Thyroid gland (tissue), 4 donors: ENCODE data around the gene PIH1D1. TPM values are rescaled to one million over a fixed set of nuclear protein-coding genes. Genes with fewer than 3 reads are reported as not detected.

Source experiments
- DNase-seq, 2 donors: peaks; one replicate each; pipeline ENCODE4 v3.0.0-alpha.2; 2019
- H3K27ac ChIP-seq, 3 donors: fragments of 200-600 bp; sonication (generic); 1 replicate in 2 of 3; 2 replicates in 1 of 3; pipeline ENCODE4 v1.5.1; 2016 to 2019; ENCODE audit warnings: mild to moderate bottlenecking in 1 of 3, moderate library complexity in 1 of 3
- H3K27me3 ChIP-seq: fragments of 200-600 bp; sonication (generic); one replicate; pipeline ENCODE4 v1.5.1; 2019
- H3K36me3 ChIP-seq, 2 donors: fragments of 200-600 bp; sonication (generic); one replicate each; pipeline ENCODE4 v1.5.1; 2016 to 2019
- H3K4me1 ChIP-seq, 2 donors: fragments of 200-600 bp; sonication (generic); one replicate each; pipeline ENCODE4 v1.5.1; 2017 to 2019
- H3K4me3 ChIP-seq, 3 donors: fragments of 200-600 bp; sonication (generic); replicated peaks in 1 of 3; 1 replicate in 2 of 3; 2 replicates in 1 of 3; pipeline ENCODE4 v1.5.1; 2016; ENCODE audit warnings: mild to moderate bottlenecking in 1 of 3
- H3K9me3 ChIP-seq: fragments of 200-600 bp; sonication (generic); one replicate; pipeline ENCODE4 v1.5.1; 2017
- POLR2A ChIP-seq, 2 donors: fragments of 450-650 bp; IDR thresholded peaks; one replicate each; pipeline ENCODE4 v1.6.1; 2017; ENCODE audit warnings: antibody characterized with exemption in 2 of 2, mild to moderate bottlenecking in 2 of 2, moderate library complexity in 1 of 2
- WGBS, 2 donors: methylation state at CpG; one replicate each; pipeline ENCODE4 v1.1.5; 2017; 5-methylcytosine and 5-hydroxymethylcytosine counted together
- intact Hi-C: fragments of 100-400 bp; cut with DNase I; formaldehyde crosslinking; loops from one replicate; pipeline ENCODE4 v1.15.1; 2023
- total RNA-seq, 4 donors: library from RNA; depleted of rRNA; stranded (reverse); fragments of >200 nt; gene quantifications; one replicate each; pipeline ENCODE4 v1.2.3, GENCODE V29; 2016
- TF ChIP-seq, protein P1 (sequence below), 6 experiments: fragments of 200-600 bp in 3 of 6; fragments of 450-650 bp in 3 of 6; sonication (generic) in 3 of 6; IDR thresholded peaks; one replicate each; pipeline ENCODE4 v1.5.1; 2016 to 2019; ENCODE audit warnings: antibody characterized with exemption in 6 of 6, mild to moderate bottlenecking in 2 of 6, inconsistent platforms in 1 of 6, moderate library complexity in 1 of 6

The PIH1D1 gene
- total RNA-seq, 4 donors from 2014 or later = 69.7 to 125 (median 99.8) TPM

DNA sequence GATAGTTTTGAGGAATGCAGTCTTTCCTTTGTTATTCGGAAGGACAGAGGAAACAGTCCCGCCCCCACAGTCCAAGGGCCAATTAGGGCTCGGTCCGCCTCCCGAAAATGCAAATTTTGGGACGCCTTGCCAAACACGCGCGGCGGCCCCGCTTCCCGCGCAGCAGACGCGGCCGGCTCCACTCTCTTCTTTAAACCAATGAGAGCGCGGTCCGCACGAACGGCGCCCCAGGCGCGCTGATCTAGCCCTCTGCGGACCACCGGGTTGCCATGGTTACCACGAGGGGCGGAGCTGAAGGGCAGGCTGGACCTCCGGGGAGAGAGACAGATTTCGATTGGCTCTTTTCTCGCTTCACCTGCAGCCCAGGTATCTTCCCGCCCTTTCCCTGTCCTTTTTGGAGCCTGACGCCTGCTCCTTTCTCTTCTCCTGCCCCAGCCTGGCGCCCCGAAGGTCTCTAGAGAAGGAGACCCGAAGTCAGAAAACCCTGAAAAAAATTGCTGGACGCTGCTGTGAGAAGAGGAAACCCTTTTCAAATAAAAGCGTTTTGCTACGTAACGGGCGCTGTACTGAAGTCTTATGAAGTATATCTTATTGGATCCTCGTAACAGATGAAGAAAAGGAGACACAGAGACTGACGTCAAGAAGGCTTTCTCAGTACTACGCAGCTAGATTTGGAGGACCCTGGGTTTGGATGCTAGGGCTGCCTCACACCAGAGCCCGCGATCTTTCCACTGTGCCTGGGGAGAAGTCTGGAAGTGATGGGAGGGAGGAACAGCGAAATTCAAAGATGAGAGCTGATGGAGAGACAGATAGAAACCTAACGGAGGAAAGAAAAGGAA lies 30.4 kb downstream of the PIH1D1 start:
- no peaks in the 10 kb centered on the region for H3K9me3 ChIP-seq
- intact Hi-C loops = no loop called here
- H3K4me3 ChIP-seq = no peak overlapping the region
- H3K27me3 ChIP-seq = peaks cover 31% of the 10 kb centered on the region
- no peak overlapping the region for H3K27ac ChIP-seq
- peak; percentile 76 to 78 for DNase-seq
- 8 to 11% methylated on average over 39 to 48 of the region's 48 CpGs for WGBS, 2 donors
- H3K36me3 ChIP-seq = no peaks in the 10 kb centered on the region
- TF ChIP-seq, protein P1, sequence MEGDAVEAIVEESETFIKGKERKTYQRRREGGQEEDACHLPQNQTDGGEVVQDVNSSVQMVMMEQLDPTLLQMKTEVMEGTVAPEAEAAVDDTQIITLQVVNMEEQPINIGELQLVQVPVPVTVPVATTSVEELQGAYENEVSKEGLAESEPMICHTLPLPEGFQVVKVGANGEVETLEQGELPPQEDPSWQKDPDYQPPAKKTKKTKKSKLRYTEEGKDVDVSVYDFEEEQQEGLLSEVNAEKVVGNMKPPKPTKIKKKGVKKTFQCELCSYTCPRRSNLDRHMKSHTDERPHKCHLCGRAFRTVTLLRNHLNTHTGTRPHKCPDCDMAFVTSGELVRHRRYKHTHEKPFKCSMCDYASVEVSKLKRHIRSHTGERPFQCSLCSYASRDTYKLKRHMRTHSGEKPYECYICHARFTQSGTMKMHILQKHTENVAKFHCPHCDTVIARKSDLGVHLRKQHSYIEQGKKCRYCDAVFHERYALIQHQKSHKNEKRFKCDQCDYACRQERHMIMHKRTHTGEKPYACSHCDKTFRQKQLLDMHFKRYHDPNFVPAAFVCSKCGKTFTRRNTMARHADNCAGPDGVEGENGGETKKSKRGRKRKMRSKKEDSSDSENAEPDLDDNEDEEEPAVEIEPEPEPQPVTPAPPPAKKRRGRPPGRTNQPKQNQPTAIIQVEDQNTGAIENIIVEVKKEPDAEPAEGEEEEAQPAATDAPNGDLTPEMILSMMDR (IDR thresholded peaks at IDR 0.05) = no peak
- no peak for TF ChIP-seq POLR2A (IDR thresholded peaks at IDR 0.05)
- peaks cover 0 to 23% of the 10 kb centered on the region in 2 donors for H3K4me1 ChIP-seq

DNA sequence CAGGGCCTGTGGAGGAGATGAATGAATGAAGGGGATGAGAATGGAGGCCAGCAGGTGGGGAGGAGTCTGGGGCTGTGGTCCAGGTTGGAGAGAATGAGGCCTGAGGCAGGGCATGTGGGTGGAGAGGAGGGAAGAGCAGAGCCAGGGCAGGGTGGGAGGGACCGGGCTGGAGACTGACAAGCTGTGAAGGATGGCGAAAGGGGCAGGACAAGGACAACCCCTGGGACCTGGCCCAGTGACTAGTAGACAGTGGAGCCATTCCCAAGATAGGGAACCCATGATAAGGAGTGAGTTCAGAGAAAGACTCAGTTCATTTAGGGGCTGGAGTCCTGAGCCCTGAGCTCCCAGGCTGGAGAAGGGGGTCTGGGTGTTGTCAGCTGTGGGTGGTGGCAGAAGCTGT lies 31.4 kb downstream of the PIH1D1 start:
- H3K27ac ChIP-seq = no peak overlapping the region
- intact Hi-C loops = no loop called here
- H3K36me3 ChIP-seq = no peaks in the 10 kb centered on the region
- H3K4me1 ChIP-seq = peaks cover 0 to 23% of the 10 kb centered on the region in 2 donors
- TF ChIP-seq POLR2A (IDR thresholded peaks at IDR 0.05) = no peak
- TF ChIP-seq, protein P1 (IDR thresholded peaks at IDR 0.05) = no peak
- H3K4me3 ChIP-seq = no peak overlapping the region
- WGBS, 2 donors = 71 to 83% methylated on average over 2 of the region's 2 CpGs
- H3K9me3 ChIP-seq = no peaks in the 10 kb centered on the region
- peaks cover 21% of the 10 kb centered on the region for H3K27me3 ChIP-seq
- DNase-seq = no peak

DNA sequence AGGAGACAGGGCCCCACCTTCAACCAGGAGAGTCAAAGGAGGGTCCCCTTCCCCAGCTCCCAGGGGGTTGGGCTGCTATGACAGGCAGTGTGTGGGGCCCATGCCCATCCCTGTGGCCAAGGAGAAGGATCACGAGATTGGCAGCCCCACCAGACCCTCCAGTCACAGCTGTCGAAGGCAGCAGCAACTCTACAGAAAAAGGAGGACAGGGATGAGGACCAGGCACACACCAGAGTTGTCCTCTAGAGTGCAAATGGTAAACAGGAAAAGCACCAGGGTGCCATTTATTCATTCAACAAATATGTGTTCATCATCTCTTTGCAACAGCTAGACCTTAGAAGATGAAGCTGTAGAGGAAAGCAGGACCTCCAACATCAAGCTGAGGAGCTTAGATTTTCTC lies 32.4 kb downstream of the PIH1D1 start:
- peaks cover 16% of the 10 kb centered on the region for H3K27me3 ChIP-seq

DNA sequence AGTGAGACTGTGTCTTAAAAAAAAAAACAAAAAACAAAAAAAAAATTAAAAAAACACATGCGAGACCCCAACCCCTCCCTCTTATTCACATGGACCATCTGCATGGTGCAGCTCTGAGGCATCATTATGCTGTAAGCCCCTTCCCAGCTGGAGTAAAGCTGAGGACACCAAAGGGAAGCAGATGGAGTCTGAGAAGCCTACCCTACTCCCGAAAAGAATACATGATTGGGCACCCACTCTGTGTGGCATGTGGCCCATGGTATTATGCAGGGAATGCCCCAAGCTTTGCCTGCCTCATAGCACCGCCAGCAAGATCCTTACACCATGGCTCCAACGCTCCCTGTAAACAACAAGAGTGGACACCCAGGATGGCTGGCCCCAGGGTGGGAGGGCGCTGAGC lies 33.1 kb downstream of the PIH1D1 start:
- intact Hi-C loops = no loop called here
- Histone ChIP-seq H3K4me1 (peaks cover 0 to 23% of the 10 kb centered on the region in 2 donors), H3K9me3 (no peaks in the 10 kb centered on the region), H3K4me3 (no peak overlapping the region), H3K36me3 (no peaks in the 10 kb centered on the region), H3K27ac (no peak overlapping the region), H3K27me3 (peaks cover 12% of the 10 kb centered on the region)
- TF ChIP-seq, protein P1 (IDR thresholded peaks at IDR 0.05) = no peak
- no peak for TF ChIP-seq POLR2A (IDR thresholded peaks at IDR 0.05)
- no peak for DNase-seq
- 86 to 92% methylated on average over 5 of the region's 5 CpGs for WGBS, 2 donors

More for the DNA sequence above, 32.4 kb downstream of the PIH1D1 start:
- peaks cover 0 to 23% of the 10 kb centered on the region in 2 donors for H3K4me1 ChIP-seq
- TF ChIP-seq, protein P1 (IDR thresholded peaks at IDR 0.05) = no peak
- no peak for TF ChIP-seq POLR2A (IDR thresholded peaks at IDR 0.05)
- H3K4me3 ChIP-seq = no peak overlapping the region
- H3K27ac ChIP-seq = no peak overlapping the region
- no peak for DNase-seq
- H3K9me3 ChIP-seq = no peaks in the 10 kb centered on the region
- WGBS, 2 donors = 82 to 83% methylated on average over 2 of the region's 2 CpGs
- intact Hi-C loops = no loop called here
- H3K36me3 ChIP-seq = no peaks in the 10 kb centered on the region

DNA sequence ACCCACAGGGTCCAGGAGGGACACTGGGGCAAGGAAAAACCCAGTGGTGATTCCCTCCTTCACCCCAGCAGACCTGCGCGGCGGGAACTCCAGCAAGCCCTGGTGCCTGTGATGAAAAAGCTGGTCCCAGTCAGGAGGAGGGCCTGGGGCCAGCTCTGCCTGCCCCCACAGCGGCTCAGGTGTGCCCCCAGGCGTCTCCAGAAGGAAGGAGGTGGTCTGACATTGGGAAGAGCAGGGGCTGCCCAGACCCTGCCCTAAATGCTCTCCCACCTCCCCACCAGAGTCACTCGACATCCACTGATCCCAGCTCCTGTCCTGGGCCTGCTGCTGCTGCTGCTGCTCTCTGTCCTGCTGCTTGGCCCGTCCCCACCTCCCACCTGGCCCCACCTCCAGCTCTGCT lies 34.5 kb downstream of the PIH1D1 start:
- no peaks in the 10 kb centered on the region for H3K27me3 ChIP-seq
- peaks cover 0 to 12% of the 10 kb centered on the region in 2 donors for H3K4me1 ChIP-seq
- intact Hi-C loops = no loop called here
- H3K27ac ChIP-seq = no peak overlapping the region
- H3K4me3 ChIP-seq = no peak overlapping the region
- H3K9me3 ChIP-seq = no peaks in the 10 kb centered on the region
- TF ChIP-seq, protein P1 (IDR thresholded peaks at IDR 0.05) = no peak
- WGBS, 2 donors = 37 to 50% methylated on average over 5 of the region's 7 CpGs
- H3K36me3 ChIP-seq = no peaks in the 10 kb centered on the region
- no peak for DNase-seq
